ENCODE measurements around the gene USP40.

Gene USP40

GRCh38 chr2:233471291-233472035 lies 95.1 kb downstream of the USP40 start:
- DNase-seq: no peak

GRCh38 chr2:233470839-233471238 lies 95.7 kb downstream of the USP40 start:
- DNase-seq: no peak

GRCh38 chr2:233470011-233470687 lies 96.4 kb downstream of the USP40 start:
- DNase-seq: no peak

- no peak for DNase-seq
Observed at GRCh38 chr2:233469261-233470010, 97.1 kb downstream of the USP40 start.

GRCh38 chr2:233468741-233469110 lies 97.9 kb downstream of the USP40 start:
- no peak for DNase-seq

DNA sequence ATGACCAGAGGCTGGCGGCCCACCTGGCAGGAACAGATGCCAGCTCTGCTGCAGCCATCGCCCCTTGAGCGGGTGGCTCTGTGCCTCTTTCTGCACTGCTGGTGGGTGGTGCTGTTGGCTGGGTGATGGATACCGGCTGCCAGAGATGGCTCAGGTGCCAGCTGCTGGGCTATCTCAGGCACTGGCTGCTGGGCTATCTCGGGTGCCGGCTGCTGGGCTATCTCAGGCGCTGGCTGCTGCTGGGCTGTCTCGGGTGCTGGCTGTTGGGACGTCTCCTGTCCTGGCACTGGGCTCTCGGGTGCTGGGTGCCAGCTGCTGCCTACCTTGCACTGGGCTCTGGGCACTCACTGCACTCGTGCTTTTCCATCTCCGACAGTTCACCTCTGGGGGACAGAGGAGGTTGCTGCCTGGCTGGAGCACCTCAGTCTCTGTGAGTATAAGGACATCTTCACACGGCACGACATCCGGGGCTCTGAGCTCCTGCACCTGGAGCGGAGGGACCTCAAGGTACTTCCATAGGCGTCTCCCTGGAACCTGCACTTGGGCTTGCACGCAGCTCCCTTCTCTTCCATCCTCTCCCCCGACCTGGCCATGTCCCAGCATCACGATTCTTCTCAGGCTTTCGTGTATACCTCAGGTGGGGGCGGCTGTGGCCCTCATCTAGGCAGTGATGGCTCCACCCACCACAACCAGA lies 98.4 kb downstream of the USP40 start:
- DNase-seq: no peak

- no peak for DNase-seq
Observed at GRCh38 chr2:233466991-233467603, 99.5 kb downstream of the USP40 start.

DNA sequence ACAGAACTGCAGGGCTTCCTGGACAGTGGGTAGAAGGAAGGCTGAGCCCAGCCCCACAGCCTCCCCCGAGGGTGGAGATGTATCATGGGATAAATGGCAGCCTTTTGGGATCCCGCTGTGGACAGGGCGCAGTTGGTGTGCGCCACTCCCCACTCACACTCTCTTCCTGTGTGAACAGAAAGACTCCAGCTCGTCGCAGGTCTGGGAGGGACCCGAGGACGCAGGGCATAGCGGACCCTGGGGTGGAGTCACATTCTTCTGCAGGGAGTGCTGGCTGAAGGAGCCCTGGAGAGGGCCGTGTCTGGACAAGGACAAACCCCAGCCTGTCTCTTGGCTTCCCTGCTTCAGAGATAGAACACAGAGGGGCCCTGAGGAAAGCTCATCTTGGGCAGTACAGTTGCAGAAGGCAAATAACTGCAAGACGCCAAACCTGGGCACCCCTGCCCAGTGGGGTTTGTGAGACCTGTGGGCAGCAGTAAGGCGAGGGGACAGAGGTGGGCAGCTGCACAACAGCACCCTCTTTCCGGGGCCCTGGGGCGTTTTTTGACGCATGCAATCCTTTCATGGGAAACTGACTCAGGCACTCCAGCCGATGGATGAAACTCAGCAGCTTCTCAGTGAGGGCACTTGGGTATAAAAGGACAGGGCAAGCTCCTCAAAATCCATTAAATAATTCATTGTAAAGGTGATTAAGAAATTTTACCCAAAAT lies 101.9 kb downstream of the USP40 start:
- no peak for DNase-seq

- no peak for DNase-seq
Observed at GRCh38 chr2:233464056-233464455, 102.5 kb downstream of the USP40 start.

GRCh38 chr2:233463586-233463985 lies 103.0 kb downstream of the USP40 start:
- no peak for DNase-seq

DNA sequence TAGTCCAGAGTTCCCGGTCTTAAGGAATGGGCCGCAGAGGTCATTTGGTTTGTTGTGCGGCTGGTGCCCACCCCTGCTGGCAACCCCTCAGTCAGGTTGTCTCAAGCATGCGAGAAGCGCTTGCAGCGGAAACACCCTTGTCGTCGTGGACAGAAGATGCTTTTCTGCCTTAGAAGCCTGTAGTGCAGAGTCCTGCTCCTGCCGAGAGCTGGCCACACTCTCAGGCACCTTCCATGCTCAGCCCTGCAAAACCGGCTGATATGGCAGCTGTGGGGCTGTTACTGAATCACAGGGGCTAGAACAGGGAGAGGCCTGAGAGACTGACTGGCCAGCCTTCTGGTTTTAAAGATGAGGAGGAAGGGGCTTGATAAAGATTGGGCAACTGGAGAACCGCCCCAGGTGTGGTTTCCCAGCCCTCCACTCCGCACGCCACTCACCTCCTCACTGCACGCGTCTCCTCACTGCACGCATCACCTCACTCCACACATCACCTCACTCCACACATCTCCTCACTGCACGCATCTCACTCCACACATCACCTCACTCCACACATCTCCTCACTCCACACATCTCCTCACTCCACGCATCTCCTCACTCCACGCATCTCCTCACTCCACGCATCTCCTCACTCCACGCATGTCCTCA lies 103.6 kb downstream of the USP40 start:
- DNase-seq: no peak

GRCh38 chr2:233462202-233462785 lies 104.3 kb downstream of the USP40 start:
- no peak for DNase-seq

DNA sequence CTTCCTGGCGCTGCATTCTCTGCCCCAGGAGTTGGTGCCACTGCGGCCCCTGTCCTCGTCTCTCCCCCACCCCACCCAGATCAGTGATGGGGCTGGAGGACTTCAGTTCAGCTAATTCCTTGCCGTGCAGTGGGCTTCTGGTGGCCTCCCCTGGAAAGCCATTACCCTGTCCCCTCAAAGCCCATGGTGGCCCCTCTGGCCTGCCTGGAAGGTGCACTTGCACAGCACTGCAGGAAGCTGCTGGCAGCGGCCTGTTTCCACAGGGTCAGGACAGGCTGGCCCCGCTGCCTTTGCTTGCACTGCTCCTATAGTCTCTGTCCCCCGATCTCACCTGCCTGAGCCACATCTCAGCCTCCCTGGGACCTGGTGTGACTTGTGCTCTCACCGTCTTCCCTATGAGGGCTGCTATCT lies 105.1 kb downstream of the USP40 start:
- no peak for DNase-seq

DNA sequence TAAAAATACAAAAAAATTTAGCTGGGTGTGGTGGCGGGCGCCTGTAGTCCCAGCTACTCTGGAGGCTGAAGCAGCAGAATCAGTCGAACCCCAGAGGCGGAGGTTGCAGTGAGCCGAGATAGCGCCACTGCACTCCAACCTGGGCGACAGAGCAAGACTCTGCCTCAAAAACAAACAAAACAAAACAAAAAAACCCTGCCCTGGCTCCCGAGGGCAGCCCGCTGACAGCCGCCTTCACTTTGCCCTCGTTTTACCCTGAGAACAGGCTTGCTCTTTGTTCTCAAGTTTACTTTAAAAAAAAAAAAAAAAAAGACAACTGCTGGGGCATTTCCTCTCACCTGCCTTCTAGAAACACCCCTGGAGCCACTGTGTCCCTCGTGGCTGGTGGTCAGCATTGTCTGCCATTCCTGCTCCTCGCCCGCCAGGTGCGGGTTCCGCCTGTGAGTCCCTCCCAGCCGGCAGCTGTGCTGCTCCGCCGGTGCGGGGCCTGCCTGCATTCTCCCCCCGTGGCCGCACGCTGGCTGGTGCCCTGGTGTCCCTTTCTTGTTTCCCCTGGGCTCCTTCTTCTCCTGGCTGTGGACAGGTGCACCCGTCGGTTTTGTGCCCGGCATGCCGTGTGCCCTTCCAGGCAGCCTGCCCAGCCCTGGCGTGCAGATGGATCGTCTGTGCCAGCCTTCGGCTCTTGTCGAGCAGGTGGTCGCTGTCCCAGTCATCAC lies 105.7 kb downstream of the USP40 start:
- no peak for DNase-seq

DNA sequence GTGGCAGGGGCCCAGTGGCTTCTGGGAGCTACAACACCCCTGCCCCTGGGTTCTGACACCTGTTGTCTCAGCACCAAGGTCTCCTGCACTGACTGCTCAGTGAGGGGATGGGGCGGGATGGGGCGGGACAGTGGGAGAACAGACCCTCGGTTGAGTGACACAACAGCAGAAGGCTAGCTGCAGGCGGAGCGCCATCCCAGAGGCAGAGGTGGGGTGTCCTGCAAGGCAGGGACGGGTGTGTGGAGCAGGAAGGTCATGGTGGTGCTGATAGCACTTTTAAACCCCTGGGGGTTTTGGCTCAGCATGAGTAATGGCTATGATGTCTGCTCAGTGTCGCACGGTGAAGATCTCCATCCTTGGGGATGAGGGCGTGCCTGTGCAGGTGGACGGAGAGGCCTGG lies 107.2 kb downstream of the USP40 start:
- DNase-seq: no peak

DNA sequence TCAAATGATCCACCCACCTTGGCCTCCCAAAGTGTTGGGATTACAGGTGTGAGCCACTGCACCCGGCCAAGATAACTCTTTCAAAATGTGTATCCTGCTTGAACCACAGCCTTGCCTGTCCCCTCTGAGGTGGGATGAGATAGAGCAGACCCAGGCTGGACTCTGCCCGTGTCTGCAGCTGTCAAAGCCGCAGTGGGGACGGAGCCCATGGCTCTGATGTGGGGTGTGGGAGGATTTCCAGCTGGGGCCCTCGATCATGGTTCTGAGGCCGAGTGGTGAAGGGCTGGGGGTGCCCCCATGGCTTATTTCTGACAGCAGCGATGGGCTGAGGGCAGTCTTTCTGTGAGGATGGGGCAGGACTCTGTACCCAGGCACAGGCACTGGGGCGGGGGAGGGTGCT lies 107.8 kb downstream of the USP40 start:
- DNase-seq: no peak

DNA sequence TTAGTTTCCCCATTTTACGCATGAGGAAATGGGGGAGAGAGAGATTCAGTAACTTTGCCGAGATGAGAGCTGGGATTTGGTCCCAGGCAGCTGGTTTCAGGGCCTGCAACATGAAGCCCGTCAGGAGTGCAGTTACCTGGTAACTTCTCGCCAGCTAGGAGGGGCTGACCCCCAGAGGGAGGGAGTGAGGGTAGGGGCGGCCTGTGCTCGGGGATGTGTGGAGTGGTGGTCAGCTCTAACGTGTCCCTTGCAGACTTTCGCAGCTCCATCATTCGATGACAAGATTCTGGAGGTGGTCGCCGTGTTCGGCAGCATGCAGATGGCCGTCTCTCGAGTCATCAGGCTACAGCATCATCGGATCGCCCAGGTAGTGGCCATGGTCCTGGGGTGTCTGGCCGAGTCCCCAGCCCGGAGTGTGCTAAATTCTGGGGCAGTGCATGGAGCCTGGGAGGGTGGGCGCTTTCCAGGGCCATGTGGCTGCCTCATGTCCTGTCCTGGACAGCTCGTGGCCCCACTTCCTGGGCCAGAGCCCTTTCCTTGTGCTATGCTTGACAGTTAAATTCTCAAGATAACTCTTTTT lies 108.5 kb downstream of the USP40 start:
- no peak for DNase-seq

GRCh38 chr2:233457356-233457755 lies 109.2 kb downstream of the USP40 start:
- no peak for DNase-seq

DNA sequence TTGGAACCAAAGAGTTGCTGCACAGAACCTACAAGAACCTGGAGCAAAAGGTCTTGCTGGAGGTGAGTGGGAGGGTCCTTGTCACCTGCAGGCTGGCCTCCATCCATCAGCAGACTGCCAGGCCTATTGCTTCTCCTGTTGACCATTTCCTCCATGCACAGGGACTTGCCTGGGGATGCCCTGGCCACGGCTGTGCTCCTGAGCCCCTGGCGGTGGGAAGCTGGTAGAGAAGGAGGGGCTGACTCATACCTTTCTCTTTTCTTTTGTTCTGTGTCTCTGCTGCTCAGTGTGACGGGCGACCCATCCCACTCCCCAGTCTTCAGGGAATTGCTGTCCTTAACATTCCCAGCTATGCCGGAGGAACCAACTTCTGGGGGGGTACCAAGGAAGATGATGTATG lies 109.6 kb downstream of the USP40 start:
- no peak for DNase-seq

GRCh38 chr2:233456111-233456510 lies 110.5 kb downstream of the USP40 start:
- DNase-seq: no peak
